ENCODE measurements around the gene TBC1D9. TPM values are rescaled to one million over a fixed set of nuclear protein-coding genes. Genes with fewer than 3 reads are reported as not detected.

Gene TBC1D9
- polyA plus RNA-seq, 1 donor (not counting 4 experiments of a cell fraction or from before 2014, with no cell fraction given), result 11.6 TPM

DNA sequence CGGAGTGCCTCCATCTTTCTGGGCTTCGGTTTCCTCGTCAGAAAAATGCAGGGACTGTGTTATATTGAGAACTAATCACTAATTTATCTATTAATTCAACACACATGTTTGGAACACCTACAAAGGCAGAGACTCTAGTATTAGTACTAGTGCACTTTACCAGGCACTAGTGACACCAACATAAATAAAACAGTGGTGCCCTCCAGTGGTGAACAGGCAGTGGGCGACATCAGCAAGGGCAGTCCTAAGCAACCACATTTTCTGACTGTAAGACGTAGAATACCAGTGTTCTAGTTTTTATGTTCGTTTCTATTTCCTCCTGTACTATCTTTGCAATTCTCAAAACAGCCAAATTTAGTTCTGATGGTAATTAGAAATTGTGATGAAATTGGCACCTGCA is 118.3 kb downstream of the TBC1D9 start:
- H3K4me2 ChIP-seq (ENCODE audit: control insufficient read depth, extremely low read depth, insufficient read depth, low read depth, low read length), result no peak overlapping the region
- no peaks in the 10 kb centered on the region for H3K27me3 ChIP-seq (ENCODE audit: control insufficient read depth, extremely low read depth, insufficient read depth, low read length)
- no peak for DNase-seq (ENCODE audit: low read depth, low spot score)
- no peak overlapping the region for H3K9ac ChIP-seq (ENCODE audit: control insufficient read depth, extremely low read depth, insufficient read depth, low read length)
- H3K9me1 ChIP-seq (ENCODE audit: control insufficient read depth, extremely low read depth, insufficient read depth, low read length), result no peaks in the 10 kb centered on the region
- no peak overlapping the region for H3K4me3 ChIP-seq (ENCODE audit: control insufficient read depth in 2 of 3, extremely low read depth in 1 of 3, insufficient read depth in 2 of 3, low read depth in 1 of 3, low read length in 3 of 3)
- peak; percentile 61 for FAIRE-seq
- no peaks in the 10 kb centered on the region for H3K79me2 ChIP-seq (ENCODE audit: control insufficient read depth, insufficient read depth, low read length)
- no peak overlapping the region for H2AFZ ChIP-seq (ENCODE audit: control insufficient read depth, low read length)
- no peak overlapping the region for H3K27ac ChIP-seq (ENCODE audit: control insufficient read depth, insufficient read depth, low read length)
- no peaks in the 10 kb centered on the region for H4K20me1 ChIP-seq (ENCODE audit: control insufficient read depth, extremely low read depth, insufficient read depth, low read length)
- H3K9me3 ChIP-seq (ENCODE audit: control insufficient read depth, low read depth, low read length), result no peaks in the 10 kb centered on the region
- dilution Hi-C loops (cut with MboI; ENCODE audit: extremely low pct_ligation_motif_present, low sequenced_read_pairs), result no loop called here
- H3K4me1 ChIP-seq (ENCODE audit: control insufficient read depth, extremely low read depth, insufficient read depth, low read length), result peaks cover 8% of the 10 kb centered on the region
- H3K36me3 ChIP-seq (ENCODE audit: control insufficient read depth in 2 of 2, extremely low read depth in 1 of 2, insufficient read depth in 2 of 2, low read length in 2 of 2), result peaks cover 0 to 10% of the 10 kb centered on the region in 2 experiments
- TF ChIP-seq, protein P1, sequence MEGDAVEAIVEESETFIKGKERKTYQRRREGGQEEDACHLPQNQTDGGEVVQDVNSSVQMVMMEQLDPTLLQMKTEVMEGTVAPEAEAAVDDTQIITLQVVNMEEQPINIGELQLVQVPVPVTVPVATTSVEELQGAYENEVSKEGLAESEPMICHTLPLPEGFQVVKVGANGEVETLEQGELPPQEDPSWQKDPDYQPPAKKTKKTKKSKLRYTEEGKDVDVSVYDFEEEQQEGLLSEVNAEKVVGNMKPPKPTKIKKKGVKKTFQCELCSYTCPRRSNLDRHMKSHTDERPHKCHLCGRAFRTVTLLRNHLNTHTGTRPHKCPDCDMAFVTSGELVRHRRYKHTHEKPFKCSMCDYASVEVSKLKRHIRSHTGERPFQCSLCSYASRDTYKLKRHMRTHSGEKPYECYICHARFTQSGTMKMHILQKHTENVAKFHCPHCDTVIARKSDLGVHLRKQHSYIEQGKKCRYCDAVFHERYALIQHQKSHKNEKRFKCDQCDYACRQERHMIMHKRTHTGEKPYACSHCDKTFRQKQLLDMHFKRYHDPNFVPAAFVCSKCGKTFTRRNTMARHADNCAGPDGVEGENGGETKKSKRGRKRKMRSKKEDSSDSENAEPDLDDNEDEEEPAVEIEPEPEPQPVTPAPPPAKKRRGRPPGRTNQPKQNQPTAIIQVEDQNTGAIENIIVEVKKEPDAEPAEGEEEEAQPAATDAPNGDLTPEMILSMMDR (optimal IDR thresholded peaks at IDR 0.05 in 1 of 3, IDR thresholded peaks at IDR 0.05 in 1 of 3, conservative IDR thresholded peaks at IDR 0.05 in 1 of 3; ENCODE audit: extremely low read depth in 1 of 3, insufficient read depth in 2 of 3, low read length in 3 of 3), result peak; percentile 32 to 84 (median 55)
- TF ChIP-seq EZH2 (IDR thresholded peaks at IDR 0.05; ENCODE audit: low read length), result no peak

DNA sequence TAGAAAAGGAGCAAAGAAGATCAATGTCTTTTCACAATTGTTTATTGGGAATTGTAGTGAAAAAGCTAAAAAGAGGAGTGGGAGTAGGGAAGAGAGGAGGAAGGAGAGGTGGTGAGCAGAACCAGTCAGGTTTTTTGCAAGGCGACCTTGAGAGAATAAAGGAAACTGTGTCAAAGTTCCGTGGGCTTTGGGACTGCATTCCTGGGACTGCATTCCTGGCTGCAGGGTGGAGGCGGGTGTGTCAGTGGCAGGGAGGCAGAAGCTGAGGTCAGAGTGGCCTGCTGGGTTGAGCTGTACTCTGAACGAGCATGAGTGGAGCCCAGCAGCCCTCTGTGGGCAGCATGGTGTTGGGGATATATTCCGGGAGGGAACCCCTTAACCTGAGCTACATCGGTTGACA is 120.6 kb downstream of the TBC1D9 start:
- Histone ChIP-seq H3K4me2 (ENCODE audit: control insufficient read depth, extremely low read depth, insufficient read depth, low read depth, low read length) (peak overlapping the region; percentile 36), H3K36me3 (ENCODE audit: control insufficient read depth in 2 of 2, extremely low read depth in 1 of 2, insufficient read depth in 2 of 2, low read length in 2 of 2) (peaks cover 0 to 4% of the 10 kb centered on the region in 2 experiments), H3K9me3 (ENCODE audit: control insufficient read depth, low read depth, low read length) (no peaks in the 10 kb centered on the region), H3K27ac (ENCODE audit: control insufficient read depth, insufficient read depth, low read length) (no peak overlapping the region), H3K9me1 (ENCODE audit: control insufficient read depth, extremely low read depth, insufficient read depth, low read length) (no peaks in the 10 kb centered on the region), H3K79me2 (ENCODE audit: control insufficient read depth, insufficient read depth, low read length) (no peaks in the 10 kb centered on the region), H3K4me1 (ENCODE audit: control insufficient read depth, extremely low read depth, insufficient read depth, low read length) (peaks cover 8% of the 10 kb centered on the region), H2AFZ (ENCODE audit: control insufficient read depth, low read length) (peak overlapping the region; percentile 31), H3K9ac (ENCODE audit: control insufficient read depth, extremely low read depth, insufficient read depth, low read length) (no peak overlapping the region), H3K27me3 (ENCODE audit: control insufficient read depth, extremely low read depth, insufficient read depth, low read length) (no peaks in the 10 kb centered on the region), H3K4me3 (ENCODE audit: control insufficient read depth in 2 of 3, extremely low read depth in 1 of 3, insufficient read depth in 2 of 3, low read depth in 1 of 3, low read length in 3 of 3) (no peak overlapping the region), H4K20me1 (ENCODE audit: control insufficient read depth, extremely low read depth, insufficient read depth, low read length) (no peaks in the 10 kb centered on the region)
- DNase-seq (ENCODE audit: low read depth, low spot score), result no peak
- FAIRE-seq, result no peak
- dilution Hi-C loops (cut with MboI; ENCODE audit: extremely low pct_ligation_motif_present, low sequenced_read_pairs), result no loop called here
- TF ChIP-seq, protein P1 (optimal IDR thresholded peaks at IDR 0.05 in 1 of 3, IDR thresholded peaks at IDR 0.05 in 1 of 3, conservative IDR thresholded peaks at IDR 0.05 in 1 of 3; ENCODE audit: extremely low read depth in 1 of 3, insufficient read depth in 2 of 3, low read length in 3 of 3), result no peak
- no peak for TF ChIP-seq EZH2 (IDR thresholded peaks at IDR 0.05; ENCODE audit: low read length)
